Chondrocyte (in vitro differentiated cells): ENCODE results near the gene THBS2. TPM values are rescaled to one million over a fixed set of nuclear protein-coding genes. Genes with fewer than 3 reads are reported as not detected.
"Not testable (repeated sequence)": the region's sequence is repeated elsewhere in the genome, so short reads cannot be mapped to it uniquely, and the experiment has no call there.

Experiments
- DNase-seq: peaks from one replicate; pipeline ENCODE4 v3.0.0; 2021; ENCODE audit warnings: mixed read lengths, low spot score
- H3K27ac Mint-ChIP-seq: one replicate; pipeline ENCODE4 v1.8.0; 2021; ENCODE audit warnings: mild to moderate bottlenecking, moderate library complexity, mixed read lengths; ENCODE audit not compliant: unreplicated experiment
- H3K27me3 Mint-ChIP-seq: 2 replicates; pipeline ENCODE4 v1.8.0; 2021; ENCODE audit warnings: low read depth, mixed read lengths
- H3K36me3 Mint-ChIP-seq: 2 replicates; pipeline ENCODE4 v1.8.0; 2021; ENCODE audit warnings: low read depth, mixed read lengths
- H3K4me1 Mint-ChIP-seq: 2 replicates; pipeline ENCODE4 v1.8.0; 2021; ENCODE audit warnings: low read depth, mild to moderate bottlenecking, mixed read lengths
- H3K4me3 Mint-ChIP-seq: one replicate; pipeline ENCODE4 v1.8.0; 2021; ENCODE audit warnings: mild to moderate bottlenecking, moderate library complexity, mixed read lengths; ENCODE audit not compliant: unreplicated experiment
- H3K9me3 Mint-ChIP-seq: 2 replicates; pipeline ENCODE4 v1.8.0; 2021; ENCODE audit warnings: low read depth, mixed read lengths
- total RNA-seq: library from RNA; stranded (reverse); gene quantifications from 3 replicates; pipeline ENCODE4 v1.2.1, GENCODE V29; 2021
- TF ChIP-seq, protein P1 (sequence below): fragments of 200-600 bp; sonication (generic); IDR thresholded peaks from 2 replicates; pipeline ENCODE4 v1.5.0; 2021; ENCODE audit warnings: antibody characterized with exemption, mild to moderate bottlenecking, moderate library complexity

The THBS2 gene
- total RNA-seq, 1 donor from 2014 or later: 1,285 TPM

DNA sequence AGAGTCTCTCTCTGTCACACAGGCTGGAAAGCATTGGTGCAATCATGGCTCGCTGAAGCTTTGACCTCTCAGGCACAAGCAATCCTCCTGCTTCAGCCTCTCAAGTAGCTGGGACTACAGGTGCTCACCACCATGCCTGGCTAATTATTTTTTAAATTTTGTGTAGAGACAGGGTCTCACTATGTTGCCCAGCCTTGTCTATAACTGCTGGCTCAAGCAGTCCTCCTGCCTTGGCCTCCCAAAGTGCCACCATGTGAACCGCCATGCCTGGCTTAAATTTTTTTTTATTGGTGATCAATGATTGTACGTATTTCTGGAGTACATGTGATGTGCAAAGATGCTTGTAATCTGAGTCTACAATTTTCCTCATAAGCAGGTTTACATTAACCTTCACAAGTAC is 54.8 kb downstream of the THBS2 start:
- H3K4me3 Mint-ChIP-seq: no peak overlapping the region
- H3K36me3 Mint-ChIP-seq: peaks cover 13% of the 10 kb centered on the region
- no peaks in the 10 kb centered on the region for H3K27me3 Mint-ChIP-seq
- TF ChIP-seq, protein P1, sequence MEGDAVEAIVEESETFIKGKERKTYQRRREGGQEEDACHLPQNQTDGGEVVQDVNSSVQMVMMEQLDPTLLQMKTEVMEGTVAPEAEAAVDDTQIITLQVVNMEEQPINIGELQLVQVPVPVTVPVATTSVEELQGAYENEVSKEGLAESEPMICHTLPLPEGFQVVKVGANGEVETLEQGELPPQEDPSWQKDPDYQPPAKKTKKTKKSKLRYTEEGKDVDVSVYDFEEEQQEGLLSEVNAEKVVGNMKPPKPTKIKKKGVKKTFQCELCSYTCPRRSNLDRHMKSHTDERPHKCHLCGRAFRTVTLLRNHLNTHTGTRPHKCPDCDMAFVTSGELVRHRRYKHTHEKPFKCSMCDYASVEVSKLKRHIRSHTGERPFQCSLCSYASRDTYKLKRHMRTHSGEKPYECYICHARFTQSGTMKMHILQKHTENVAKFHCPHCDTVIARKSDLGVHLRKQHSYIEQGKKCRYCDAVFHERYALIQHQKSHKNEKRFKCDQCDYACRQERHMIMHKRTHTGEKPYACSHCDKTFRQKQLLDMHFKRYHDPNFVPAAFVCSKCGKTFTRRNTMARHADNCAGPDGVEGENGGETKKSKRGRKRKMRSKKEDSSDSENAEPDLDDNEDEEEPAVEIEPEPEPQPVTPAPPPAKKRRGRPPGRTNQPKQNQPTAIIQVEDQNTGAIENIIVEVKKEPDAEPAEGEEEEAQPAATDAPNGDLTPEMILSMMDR: no peak
- H3K27ac Mint-ChIP-seq: no peak overlapping the region
- H3K4me1 Mint-ChIP-seq: peaks cover 16% of the 10 kb centered on the region
- H3K9me3 Mint-ChIP-seq: peaks cover 20% of the 10 kb centered on the region
- DNase-seq: no peak

DNA sequence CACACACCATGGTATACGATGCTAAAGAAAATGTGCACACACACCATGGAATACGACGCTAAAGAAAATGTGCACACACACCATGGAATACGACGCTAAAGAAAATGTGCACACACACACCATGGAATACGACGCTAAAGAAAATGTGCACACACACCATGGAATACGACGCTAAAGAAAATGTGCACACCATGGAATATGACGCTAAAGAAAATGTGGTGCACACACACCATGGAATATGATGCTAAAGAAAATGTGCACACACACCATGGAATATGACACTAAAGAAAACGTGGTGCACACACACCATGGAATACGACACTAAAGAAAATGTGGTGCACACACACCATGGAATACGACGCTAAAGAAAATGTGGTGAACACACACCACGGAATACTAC is 55.7 kb downstream of the THBS2 start:
- not testable (repeated sequence) for H3K4me3 Mint-ChIP-seq, H3K27me3 Mint-ChIP-seq, DNase-seq, H3K27ac Mint-ChIP-seq
- peaks cover 16% of the 10 kb centered on the region for H3K36me3 Mint-ChIP-seq
- H3K9me3 Mint-ChIP-seq: peaks cover 20% of the 10 kb centered on the region
- H3K4me1 Mint-ChIP-seq: peaks cover 21% of the 10 kb centered on the region

DNA sequence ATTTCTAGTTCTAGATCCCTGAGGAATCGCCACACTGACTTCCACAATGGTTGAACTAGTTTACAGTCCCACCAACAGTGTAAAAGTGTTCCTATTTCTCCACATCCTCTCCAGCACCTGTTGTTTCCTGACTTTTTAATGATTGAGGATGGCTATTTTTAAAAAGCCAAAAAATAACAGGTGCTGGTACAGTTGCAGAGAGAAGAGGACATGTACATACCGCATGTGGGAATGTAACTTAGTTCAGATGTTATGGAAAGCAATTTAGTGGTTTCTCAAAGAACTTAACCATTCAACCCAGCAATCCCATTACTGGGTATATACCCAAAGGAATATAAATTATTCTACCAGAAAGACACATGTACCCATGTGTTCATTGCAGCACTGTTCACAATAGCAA is 57.4 kb downstream of the THBS2 start:
- H3K36me3 Mint-ChIP-seq: peaks cover 13% of the 10 kb centered on the region
- peaks cover 12% of the 10 kb centered on the region for H3K9me3 Mint-ChIP-seq
- H3K4me1 Mint-ChIP-seq: peaks cover 30% of the 10 kb centered on the region
- not testable (repeated sequence) for H3K27ac Mint-ChIP-seq, H3K4me3 Mint-ChIP-seq, H3K27me3 Mint-ChIP-seq, DNase-seq

DNA sequence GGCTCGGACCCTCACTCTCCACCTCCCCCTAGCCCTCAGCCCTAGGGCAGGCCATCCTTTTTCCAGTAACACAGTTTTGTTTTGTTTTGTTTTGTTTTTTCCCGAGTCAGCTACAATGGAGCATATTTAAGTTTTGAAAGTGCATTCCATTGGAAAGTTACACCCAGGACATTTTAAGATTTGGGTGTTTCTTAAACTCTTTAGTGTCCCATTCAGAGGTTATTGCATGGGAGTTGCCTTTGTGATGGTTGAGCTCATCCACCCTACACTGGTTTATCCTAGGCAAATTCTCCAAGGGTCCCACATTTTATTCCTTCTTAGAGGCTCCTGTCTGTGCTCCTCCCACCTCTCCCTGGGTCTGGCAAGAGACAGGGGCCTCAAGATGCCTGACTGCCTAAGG is 58.9 kb downstream of the THBS2 start:
- TF ChIP-seq, protein P1: no peak
- no peak for DNase-seq
- peak overlapping the region; percentile 59 for H3K27ac Mint-ChIP-seq
- H3K36me3 Mint-ChIP-seq: peaks cover 12% of the 10 kb centered on the region
- no peak overlapping the region for H3K4me3 Mint-ChIP-seq
- peaks cover 9% of the 10 kb centered on the region for H3K9me3 Mint-ChIP-seq
- H3K4me1 Mint-ChIP-seq: peaks cover 45% of the 10 kb centered on the region
- H3K27me3 Mint-ChIP-seq: no peaks in the 10 kb centered on the region

DNA sequence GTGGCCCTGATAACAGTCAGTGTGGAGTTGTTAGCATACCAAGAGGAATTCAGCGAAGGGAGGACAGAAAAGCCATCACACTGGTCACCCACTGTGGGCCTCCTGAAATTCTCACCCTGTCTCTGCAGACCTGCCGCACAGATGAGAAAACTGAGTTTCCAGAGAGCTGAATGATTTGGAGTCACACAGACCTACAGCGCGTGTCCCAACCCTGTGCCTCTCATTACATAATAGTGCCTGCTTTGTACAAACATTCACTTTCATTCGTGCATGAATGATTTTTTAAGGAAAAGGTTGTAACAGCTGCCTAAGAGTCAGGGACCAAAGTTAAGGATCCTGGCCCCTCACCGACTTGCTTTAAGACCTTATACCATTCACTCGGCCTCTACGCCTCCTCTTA is 62.7 kb downstream of the THBS2 start:
- TF ChIP-seq, protein P1: no peak
- Mint-ChIP-seq H3K27me3 (no peaks in the 10 kb centered on the region), H3K27ac (peak overlapping the region; percentile 91), H3K36me3 (peaks cover 10% of the 10 kb centered on the region), H3K9me3 (peaks cover 9% of the 10 kb centered on the region), H3K4me3 (no peak overlapping the region), H3K4me1 (peaks cover 70% of the 10 kb centered on the region)
- DNase-seq: no peak

DNA sequence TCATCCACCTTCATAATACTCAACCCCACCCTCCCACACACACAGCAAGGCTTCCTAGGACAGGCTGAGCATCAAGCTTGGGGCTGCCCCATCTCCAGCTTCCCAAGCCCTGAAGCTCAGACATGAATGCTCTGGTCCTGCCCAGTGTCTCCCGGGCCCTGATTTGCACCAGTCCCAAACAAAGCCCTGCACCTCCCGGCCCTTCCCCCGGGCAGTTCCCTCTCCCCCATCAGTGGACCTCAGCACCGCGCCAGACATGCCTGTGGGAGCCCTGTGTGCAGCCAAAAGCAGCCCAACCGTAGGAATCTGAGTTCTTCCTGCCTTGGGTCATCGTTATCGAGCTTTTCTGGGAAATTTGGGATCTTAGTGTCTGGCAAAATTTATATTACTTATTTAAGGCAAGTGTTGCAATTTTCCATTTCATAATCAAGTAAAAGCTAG is 63.5 kb downstream of the THBS2 start:
- Mint-ChIP-seq H3K9me3 (peaks cover 6% of the 10 kb centered on the region), H3K27ac (peak overlapping the region; percentile 91), H3K36me3 (peaks cover 7% of the 10 kb centered on the region), H3K4me3 (no peak overlapping the region), H3K27me3 (no peaks in the 10 kb centered on the region), H3K4me1 (peaks cover 66% of the 10 kb centered on the region)
- TF ChIP-seq, protein P1: no peak
- no peak for DNase-seq
